HG03139 (cell line): ENCODE measurements around the gene CA12.
"Not testable (repeated sequence)": the region's sequence is repeated elsewhere in the genome, so short reads cannot be mapped to it uniquely, and the experiment has no call there.

ENCODE experiments used
- ATAC-seq: cut with Tn5 transposase; IDR thresholded peaks from one replicate; pipeline ENCODE4 v1.9.1; 2021; ENCODE audit not compliant: unreplicated experiment

CA12 gene

DNA sequence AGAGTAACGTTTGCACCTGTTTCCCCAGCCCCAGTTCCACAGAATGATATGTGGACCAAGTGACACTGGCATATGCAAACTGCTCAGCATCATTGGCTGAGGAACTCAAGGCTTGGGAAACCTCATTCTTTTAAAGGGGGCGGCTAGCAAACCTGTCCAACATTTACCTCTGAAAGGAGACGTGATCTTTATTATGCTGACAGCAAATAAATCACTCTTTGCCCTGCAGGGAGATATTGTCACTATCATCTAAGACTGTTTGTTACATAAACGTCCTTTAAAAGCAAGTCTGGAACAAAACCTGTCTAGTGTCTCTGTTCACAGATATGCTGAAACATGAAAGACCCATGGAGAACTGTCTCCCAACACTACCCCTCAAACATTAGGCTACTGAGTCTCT, 21.5 kb downstream of the CA12 start:
- no peak for ATAC-seq

DNA sequence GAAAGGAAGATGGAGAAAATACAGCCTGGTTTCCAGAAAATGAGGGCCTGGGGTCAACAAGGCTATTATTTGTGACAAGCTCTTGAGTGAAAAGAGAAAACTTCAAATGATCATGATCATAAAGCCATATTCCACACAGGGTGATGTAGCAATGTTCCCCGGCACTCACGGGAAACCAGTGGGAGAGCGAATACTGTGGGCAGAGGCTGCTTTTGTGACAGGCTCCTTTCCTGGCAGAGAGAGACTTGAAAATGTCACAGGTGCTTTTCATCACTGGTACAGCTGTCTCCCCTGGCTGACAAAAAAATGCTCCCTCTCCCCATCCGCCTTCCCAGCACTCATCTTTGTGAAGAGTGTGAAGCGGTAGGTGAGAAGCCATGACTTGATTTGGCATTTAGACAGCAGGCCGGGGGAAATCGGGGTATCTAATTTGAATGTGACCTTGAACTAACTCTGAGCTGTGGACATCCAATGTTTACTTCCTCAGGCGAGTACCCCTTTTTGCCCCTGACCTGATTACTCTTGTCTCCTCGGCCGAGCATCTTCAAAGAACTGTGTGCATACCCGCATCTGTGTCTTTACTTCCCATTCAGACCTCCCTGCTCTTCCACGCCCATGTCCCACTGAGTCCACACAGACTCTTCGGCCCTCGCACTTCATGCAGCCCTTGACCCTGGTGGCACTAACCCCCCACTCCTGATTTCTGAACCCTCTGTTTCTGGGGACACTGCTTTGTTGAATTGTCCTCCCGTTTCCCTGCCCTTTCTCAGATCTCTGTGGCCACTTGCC, 23.2 kb downstream of the CA12 start:
- no peak for ATAC-seq

DNA sequence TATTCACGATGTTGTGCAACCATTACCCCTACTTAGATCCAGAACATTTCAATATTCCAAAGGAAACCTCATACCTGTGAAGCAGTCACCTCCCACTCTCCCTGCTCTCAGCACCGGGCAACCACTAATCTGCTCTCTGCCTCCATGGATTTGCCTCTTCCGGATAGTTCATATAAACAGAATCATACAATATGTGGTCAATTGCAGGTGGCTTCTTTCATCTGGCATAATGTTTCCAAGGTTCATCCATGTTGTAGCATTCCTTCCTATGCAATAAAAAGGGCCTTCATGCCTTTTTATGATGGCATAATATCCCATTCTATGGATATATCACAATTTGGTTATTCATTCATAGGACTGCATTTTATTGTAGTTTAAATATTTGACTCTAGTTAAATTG, 23.9 kb downstream of the CA12 start:
- no peak for ATAC-seq

DNA sequence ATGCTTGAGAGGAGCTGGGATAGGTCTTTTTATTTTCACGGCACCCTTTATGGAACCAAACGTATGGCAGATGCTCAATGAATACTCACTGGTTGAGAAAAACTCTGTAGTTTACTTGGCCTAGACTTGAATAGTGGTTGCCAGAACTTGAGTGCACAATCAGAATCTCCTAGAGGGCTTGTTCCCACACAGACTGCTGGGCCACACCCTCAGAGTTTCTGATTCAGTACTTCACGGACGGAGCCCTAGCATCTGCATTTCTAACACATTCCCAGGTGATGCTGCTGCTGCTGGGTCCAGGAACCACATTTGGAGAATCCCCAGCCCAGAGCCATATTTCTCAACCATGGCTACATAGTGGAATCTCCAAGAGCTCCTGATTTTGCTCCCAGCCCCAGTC, 24.6 kb downstream of the CA12 start:
- ATAC-seq, result no peak

DNA sequence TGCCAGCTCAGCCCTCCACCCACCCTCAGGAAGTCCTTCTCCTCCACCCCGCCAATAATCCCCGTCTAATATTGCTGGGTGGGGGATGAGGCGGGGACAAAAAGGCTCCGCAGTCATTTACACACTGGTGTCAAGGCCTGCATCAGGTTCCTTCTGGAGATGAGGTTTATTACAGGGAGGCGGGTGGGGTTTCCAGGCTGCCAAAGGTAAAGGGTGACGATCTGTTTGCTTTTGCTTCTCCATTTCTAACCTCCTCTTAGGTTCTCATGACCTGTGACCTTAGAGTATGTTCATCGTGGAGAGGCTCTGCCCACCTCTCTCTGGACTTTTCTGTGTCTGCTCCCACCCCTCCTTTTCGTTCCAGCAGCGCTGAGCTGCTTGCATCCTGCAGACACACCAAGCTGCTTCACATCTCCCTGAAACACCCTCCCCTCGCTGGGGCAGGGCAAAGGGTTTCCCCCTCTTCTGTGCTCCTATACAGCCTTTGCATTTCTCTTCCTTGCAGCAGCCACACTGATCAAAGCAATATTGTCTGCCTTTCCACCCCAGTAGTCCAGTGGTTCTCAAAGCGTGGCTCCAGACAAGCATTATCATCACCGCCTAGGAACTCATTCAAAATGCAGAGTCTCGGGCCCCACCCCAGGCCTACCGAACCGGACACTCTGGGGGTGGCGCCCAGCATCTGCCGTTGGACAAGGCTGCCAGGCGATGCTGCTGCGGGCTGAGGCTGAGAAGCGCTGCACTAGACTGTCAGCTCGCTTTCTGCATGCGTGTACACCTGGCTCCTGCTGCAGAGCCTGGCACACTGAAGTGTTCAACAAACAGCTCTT, 26.6 kb downstream of the CA12 start:
- no peak for ATAC-seq

DNA sequence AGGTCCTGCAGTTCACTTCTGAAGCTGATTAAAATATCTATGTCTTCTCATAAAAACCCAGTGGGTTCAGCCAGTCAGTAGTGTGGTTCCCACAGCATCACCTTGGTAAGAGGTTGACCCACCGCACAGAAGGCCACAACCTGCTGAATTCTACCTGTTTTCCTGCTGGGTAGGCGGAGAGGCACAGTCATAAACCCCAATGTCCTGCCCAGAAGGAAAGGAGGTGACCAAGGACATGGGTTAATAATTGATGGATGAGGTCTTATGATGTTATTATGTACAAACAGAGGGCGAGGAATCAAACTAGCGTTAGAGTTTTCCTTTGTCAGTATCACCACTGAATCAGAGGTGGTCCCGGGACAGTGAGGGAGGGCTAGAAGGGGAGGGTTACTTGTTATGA, 27.8 kb downstream of the CA12 start:
- no peak for ATAC-seq

DNA sequence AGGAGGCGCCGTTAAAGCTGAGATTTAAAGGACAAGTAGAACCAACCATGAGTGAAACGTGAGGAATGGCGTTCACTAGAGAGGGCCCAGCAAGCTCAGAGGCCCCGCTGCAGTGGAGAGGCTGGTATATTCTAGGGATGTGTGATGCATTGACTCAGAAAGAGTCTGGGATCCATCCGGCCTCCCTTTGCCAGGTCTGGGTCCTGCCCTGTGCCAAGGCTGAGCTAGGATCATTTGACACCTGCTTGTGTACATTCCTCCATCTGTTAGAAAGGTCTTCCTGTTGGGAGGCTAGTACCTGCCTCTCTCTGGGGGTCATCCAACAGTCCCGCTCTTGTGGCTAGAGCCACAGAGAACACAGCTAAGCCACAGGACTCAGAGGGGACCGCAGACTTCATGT, 28.4 kb downstream of the CA12 start:
- no peak for ATAC-seq

DNA sequence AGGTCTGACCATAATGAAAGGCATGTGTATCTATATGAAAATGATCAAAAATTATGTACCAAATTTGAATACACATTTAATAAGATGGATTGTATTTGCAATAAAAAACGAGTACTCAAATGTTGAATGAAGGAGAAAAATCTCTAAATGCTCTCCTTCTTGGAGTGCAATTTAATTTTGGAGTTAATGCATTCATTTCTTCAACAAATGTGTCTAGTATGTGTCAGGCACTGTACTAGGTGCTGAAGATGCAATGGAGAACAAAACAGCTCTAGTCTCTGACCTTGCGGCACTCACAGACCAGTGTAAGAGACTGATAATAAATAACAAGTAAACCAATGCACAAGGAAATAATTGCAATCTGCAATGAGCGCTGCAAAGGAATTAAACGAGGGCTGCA, 28.8 kb downstream of the CA12 start:
- no peak for ATAC-seq

DNA sequence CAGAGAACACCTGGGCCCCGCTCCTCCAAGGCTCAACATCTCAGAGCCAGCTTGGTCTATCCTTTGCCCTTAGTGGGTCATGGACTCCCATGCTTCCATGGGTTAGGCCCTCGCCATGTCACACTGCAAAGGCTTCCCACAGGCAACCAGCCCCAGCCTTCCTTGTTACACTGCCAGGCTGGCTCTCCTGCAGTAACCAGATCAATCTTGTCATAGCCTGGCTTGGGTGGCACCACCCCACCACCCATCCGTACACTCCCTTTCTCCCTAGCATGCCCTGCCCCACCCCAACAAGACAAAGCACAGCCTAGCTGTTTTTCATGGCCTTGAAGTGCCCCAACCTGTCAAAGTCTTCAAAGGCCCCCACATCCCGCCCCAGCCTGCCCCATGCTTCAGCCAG, 30.5 kb downstream of the CA12 start:
- no peak for ATAC-seq

DNA sequence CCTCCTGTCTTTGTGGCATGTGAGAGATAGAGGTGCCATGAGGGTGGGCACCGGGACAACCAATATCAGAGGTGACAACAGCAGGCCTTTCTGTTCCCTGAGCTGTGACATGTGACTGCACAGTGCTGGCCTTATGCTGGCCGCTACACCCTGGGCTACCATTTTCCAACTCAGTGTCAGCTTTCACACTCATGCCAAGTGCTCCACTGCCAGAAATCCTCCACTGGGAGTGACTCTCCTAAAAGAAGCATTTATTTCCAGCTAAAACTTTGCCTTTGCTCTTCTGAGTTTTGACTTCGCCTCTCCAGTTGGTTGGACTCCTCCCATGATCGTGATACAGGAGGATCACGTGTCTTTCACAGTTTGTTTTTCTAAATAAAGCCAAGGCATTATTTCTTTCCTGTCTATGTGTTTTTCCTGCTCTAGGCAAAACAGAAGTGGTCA, 31.4 kb downstream of the CA12 start:
- no peak for ATAC-seq

DNA sequence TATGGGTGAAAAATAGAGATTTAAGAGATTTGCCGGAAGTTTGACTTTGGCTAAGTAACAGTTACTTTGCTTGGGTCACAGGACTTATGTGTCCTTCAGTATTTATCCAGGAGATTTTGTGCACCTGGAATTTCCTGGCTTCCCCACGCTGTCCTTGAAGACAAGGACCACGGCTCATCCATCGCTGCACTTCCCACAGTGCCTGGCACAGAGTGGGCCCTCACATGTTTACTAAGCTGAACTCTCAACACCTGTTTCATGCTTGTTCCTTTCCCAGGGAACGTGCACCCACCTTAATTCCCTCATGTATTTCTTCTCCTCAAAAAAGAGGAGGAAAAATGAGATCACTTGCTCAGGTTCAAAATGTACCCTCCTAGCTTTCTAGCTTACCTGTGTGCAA, 32.0 kb downstream of the CA12 start:
- ATAC-seq, result no peak

DNA sequence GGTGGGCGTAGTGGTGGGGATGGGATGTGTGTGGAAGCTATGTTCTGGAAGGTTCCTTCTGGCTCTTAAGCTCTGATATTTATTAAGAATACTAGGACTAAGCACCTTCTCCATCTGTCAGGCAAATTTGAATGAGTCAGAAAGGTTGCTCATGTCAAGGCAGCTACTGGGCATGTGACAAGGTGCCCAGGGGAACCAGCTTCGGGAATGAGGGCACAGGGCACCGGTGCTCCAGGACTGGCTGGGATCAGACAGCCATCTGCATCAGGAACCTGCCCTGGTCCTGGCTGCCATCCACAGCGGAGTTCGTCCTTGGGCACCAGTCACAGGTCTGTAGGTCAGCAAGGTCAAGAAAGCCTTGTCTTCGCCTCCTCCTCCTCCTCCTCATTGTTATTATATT, 32.5 kb downstream of the CA12 start:
- ATAC-seq, result no peak

DNA sequence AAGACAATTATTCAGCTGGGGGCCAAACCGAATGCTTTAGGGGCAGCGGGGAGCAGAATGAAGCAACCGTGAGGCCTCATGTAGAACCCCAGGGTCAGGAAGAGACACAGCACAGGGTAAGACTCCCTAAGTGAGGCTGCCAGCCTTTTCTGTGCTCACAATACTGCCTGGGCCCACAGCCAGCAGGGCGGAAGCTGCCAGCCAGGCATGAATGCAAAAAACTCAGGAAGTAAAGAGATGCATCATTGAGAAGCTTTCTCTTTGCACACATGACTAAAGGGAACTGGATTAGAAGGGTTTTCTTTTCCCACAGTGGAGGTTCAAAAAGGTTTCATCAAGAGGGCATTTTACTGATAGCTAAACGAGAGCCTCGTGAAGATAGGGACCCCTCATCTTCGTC, 33.3 kb downstream of the CA12 start:
- ATAC-seq, result no peak

DNA sequence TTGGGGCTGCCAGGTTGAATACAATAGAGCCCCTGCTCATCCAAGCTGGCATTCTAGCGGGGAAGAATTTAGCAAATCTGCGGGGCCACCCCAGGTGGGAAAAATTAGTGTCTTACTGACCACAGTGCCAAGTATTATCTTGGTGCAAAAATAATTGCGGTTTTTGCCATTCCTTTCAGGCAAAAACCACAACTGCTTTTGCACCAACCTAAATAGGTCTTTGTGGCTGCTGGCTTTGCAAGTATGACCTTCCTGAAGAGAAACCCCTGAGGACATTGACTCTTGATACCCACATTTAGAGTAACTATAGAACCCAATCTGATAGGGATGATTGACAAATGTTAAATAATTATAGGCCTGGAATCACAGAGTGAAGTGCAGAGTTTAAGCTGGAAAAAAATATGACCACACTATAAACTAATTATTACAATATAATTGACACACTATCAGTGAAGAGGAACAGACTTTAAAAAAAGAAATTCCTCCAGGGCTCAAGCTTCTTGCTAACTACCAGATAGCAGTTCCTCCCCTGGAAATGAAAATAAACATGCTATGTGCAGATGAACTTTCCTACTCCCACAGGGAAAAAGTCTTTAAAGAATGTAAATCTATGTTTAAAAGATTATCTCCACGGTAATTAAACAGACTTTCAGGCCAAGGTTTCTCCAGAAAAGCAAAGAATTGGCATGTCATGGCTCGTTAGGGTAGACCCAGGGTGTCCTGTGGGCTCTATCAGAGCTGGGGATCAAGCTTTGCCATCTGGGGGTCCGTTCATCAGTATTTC, 34.4 kb downstream of the CA12 start:
- ATAC-seq, result no peak

DNA sequence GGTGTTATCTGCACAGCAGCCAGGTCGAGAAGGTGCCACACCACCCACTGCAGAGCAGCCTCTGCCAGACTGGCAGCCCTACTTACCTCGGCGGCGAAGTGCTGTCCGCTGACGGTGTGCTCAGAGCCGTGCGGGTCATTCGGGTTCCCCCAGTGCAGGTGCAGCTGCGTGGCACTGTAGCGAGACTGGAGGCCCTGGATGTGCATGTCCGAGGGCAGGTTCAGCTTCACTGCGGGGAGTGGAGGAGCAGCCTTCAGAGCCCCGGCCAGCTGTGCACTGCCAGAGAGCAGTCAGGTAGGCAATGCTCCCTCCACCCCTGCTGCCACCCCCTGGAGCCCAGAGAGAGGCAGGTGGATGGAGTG, 36.3 kb downstream of the CA12 start:
- ATAC-seq, result no peak

DNA sequence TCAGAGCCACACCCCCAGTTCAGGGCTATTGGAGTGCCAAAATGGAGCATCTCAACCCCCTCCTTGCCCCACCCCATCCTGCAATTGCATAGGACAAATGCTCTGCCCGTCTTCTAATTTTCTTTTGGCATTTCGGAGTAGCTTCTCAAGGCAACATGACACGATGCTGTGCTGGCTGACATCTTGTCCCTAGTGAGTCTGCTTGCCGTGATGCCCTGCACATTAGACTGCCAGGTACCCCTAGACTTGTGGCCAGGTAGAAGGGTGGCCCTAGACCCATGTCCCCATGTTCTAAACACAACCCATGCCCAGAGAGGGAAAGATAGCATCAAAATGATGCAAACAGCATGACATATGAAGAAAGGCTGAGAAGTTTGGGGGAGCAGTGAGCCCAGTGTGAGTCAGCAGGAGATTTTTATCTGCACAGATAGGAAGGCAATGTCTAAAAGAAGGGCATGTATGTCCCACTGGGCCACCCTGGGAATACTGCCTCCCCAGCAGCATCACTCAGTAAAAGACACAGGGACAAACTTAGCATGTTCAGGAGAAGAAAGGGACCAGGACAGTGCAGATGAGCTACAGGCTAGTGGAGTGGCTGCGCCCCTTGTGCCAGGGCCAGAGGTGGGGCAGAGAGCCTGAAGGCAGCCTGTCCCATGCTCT, 36.8 kb downstream of the CA12 start:
- ATAC-seq, result no peak

DNA sequence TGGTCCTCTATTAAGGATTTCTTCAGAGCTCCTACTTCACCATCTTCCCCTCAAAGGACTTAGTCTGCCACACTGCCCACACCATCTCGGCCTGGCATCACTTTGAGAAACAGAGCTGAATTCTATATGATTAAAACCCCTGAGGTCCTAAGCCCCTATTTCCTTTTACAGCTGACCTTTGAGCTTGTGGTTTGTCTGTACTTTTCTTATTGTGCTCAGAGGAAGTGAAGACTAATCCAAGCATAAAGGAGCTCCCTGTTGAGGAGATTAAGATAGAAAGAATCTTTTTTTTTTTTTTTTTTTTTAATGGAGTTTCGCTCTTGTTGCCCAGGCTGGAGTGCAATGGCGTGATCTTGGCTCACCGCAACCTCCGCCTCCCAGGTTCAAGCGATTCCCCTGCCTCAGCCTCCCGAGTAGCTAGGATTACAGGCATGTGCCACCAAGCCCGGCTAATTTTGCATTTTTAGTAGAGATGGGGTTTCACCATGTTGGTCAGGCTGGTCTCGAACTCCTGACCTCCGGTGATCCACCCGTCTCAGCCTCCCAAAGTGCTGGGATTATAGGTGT, 38.6 kb downstream of the CA12 start:
- not testable (repeated sequence) for ATAC-seq

DNA sequence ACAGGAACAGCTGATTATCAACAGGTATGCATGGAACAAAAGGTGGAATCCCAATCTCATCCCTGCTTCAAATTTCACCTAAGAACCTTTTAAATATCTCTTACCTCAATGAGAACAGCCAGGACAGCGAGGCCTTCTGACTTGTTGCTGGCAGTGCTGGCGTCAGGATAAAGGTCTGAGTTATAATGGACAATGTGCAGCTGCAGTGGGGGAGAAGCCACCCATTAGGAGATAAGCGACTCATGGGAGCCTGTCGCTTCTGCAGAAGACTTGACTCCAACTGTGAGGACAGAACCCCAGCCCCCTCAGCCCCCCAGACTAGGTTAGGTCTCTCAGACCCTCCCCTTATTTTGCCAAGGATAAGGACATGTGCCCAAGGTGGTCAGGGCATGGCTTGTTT, 39.7 kb downstream of the CA12 start:
- no peak for ATAC-seq

DNA sequence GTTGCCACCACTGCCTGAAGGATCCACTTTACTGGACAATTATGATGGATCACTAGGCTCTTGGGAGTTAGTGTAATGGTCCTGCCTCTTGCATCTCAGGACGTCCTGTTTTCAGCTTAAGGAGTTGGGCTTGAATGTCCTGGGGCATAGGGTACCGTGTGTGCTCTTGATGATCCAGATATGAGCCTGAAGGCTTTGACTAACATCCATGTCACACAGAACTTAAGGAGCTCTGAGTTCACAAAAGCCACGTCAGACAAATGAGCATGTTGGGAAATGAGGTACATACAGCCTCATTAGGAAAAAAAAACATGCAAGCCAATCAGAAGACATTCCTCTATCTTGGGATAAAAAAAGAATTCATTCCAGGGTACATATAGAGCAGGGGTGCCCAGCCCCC, 40.8 kb downstream of the CA12 start:
- no peak for ATAC-seq

DNA sequence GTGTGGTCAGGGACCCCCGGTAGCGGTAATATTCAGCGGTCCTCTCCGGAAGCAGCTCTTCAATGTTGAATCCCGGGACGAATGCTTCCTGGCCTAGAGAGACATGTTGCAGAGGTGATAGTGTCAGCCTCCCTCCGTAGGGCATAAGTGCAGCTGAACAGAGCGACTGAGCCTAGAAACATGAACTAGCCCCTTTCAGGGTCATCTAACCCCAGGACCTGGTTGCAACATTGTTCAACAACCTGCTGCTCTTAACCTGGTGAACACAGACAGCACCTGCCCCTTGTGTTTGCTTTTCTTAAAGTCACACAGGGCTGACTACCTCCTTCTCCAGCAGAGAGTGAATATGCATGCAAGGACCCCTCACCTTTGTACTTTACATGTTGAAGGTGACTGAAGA, 41.3 kb downstream of the CA12 start:
- no peak for ATAC-seq

DNA sequence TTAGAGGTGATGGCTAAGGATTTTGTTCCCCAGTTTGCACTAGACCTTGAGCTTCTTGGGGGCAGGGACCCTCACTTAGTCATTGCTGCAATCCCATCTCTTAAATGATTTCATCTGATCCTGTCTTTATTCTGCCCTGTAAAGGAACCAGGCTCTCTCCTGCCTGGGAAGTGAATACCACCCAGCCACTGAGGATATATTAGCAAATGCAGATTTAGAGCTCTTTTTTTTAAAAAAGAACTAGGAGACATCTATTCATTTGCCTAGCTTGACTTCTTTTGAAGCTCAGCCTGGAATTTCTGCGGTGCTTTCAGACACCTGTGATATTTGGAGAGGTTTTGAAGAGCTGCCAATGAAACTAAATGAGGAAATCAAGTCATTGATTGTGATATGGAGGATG, 41.8 kb downstream of the CA12 start:
- no peak for ATAC-seq
